ENCODE measurements around the gene MYO5C.

MYO5C gene

DNA sequence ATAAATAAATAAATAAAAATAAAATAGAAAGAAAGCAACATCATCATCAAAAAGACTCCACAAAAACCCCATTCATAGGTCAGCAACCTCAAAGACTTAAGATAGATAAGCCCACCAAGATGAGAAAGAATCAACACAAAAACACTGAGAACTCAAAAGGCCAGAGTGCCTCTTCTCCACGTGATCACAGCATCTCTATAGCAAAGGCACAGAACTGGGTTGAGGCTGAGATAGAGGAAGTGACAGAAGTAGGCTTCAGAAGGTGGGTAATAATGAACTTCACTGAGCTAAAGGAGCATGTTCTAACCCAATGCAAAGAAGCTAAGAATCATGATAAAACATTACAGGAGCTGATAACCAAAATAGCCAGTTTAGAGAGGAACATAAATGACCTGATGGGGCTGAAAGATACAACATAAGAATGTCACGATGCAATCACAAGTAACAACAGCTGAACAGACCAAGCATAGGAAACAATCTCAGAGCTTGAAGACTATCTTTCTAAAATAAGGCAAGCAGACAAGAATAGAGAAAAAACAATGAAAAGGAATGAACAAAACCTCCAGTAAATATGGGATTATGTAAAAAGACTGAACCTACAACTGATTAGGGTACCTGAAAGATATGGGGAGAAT lies 130.9 kb downstream of the MYO5C start:
- DNase-seq (ENCODE audit: low read depth), result no peak

DNA sequence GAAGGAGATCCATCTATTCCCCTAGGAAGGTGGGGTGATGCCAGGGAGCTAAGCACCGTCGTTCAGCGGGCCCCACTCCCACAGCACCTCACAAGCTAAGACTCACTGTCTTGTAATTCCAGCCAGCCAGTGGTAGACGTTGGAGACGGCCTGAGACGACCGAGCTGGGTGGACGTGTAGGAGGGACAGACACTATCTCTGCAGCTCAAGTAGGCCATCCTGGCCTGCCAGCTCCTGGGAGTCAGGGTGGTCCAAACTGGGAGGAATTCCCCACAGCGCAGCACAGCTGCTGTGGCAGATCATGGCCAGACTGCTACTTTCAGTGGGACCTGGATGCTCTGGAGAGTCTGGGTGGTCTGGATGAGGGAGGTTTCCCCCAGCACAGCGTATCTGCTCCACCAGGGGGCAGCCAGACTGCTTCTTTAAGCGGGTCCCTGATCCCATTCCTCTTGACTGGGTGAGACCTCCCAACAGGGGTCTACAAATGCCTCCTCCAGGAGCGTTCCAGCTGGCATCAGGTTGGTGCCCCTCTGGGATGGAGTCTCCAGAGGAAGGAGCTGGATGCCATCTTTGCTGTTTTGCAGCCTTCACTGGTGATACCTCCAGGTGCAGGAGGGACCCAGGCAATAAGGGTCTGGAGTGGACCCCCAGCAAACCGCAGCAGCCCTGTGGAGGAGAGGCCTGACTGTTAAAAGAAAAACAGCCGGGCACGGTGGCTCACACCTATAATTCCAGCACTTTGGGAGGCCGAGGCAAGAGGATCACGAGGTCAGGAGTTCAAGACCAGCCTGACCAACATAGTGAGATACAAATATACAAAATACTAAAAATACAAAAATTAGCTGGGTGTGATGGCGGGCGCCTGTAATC lies 132.0 kb downstream of the MYO5C start:
- DNase-seq (ENCODE audit: low read depth), result no peak

DNA sequence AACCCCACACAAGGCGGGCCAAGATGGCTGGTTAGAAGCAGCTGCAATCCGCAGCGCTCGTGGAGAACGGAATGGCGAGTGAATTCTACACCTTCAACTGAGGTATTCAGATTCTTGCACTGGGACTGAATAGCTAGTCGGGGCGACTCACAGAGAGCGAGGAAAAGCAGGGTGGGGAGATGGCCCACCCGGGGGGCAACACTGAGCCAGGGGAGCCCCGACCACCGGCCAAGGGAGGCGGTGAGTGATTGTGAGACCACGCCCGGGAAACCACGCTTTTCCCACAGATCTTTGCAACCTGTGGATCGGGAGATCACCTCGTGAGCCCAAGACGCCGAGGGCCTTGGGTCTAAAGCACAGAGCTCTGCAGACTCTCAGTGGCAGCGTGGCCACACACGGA lies 132.7 kb downstream of the MYO5C start:
- DNase-seq (ENCODE audit: low read depth), result no peak

DNA sequence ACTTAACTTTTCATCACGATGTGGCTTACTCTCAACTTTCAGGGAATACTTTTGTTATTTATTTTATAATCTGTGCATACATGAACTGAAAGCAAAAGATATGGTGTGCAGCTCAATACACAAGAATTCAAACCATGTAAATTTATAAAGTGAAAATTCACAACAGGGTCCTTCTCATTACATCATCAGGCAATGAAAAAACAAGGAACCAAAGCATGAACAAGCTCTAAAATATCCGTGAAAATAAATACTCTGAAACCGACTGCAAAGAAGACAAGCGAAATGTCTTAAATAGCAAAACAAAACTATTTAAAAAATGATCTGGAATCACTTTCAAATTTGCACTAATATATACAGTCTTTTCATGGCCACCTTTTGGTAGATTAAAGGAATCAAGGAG lies 133.3 kb downstream of the MYO5C start:
- no peak for DNase-seq (ENCODE audit: low read depth)

DNA sequence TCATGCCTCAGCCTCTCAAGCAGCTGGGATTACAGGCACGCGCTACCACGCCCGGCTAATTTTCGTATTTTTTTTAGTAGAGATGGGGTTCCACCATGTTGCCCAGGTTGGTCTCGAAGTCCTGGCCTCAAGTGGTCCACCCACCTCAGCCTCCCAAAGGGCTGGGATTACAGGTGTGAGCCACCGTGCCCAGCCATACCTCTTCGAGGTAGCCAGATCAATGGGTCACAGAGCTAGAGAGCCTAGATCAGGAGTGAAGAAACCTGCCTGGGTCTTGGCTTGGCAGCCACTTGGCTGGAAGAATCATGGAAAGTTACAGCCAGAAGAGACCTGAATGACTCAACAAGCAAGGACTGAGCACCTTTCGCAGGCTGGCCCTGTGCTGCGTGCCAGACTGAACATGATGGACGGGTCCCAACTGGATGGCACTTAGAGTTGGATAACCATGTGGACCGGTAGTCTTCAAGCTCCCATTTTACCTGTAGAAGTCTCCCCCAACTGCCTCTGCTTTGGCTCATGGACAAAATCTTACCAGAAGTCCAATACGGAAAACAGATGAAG lies 134.1 kb downstream of the MYO5C start:
- DNase-seq (ENCODE audit: low read depth), result no peak

DNA sequence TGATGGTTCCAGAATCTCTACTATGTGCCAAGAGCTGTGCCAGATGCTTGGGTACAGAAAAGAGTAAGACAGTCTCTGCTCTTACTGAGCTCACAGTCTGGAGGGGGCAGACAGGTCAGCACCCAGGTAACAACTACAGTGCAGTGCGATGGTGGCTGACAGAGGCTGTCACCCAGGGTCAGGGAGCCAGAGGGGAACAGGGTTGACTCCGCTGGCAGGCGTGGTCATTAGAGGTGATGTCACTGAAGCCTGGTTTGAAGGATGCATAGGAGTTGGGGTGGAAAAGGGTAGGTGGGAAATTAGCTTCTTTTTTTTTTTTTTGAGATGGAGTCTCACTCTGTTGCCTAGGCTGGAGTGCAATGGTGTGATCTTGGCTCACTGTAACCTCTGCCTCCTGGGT lies 136.0 kb downstream of the MYO5C start:
- DNase-seq (ENCODE audit: low read depth), result no peak

DNA sequence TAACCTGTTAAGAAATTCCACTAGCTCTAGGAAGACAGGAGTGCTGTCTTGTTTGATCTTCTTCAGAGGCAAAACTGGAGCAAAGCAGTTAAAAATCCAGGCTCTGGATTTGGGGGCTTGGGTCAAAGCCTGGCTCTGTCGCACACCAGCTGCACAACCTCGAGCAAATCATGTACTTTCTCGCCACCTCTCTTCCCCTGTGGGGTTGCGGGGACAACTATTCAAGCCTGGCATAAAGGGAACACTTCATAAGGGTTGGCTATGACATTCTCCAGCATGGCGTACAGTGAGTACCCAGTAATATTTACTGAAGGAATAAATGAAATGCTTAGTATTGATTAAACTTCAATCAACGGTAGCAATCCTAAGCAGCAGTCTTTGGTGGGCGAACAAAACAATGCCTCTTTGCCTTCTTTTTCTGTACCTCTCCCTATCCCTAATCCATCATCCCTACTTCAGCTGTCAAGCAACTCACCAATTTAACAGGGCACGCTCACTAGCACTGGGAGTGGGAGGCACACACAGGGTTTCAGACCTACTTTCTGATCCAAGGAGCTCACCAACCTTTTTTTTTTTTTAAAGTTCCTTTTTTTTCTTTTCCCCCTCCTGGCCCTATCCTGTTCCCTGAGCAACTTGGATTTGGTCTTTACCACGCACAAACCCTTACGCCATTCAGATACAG lies 137.4 kb downstream of the MYO5C start:
- DNase-seq (ENCODE audit: low read depth), result no peak

DNA sequence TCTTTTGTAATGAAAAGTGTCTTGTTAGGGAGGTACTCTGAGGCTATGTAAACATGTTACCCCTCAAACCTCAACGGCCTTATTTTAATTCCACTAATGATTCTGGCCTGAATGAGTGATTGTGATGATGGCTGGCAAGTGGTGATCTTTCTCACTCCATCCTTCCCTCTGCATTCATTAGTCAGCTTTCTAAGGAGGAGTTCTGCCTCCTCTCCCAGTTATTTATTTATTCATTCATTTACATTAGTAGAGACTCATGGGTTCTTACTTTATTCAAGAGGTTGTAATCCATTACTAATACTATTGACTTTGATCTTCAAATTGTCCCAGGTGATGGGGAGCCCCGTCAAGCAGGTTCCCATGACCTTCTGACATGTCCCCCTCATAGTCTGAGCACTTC lies 139.7 kb downstream of the MYO5C start:
- DNase-seq (ENCODE audit: low read depth), result no peak

DNA sequence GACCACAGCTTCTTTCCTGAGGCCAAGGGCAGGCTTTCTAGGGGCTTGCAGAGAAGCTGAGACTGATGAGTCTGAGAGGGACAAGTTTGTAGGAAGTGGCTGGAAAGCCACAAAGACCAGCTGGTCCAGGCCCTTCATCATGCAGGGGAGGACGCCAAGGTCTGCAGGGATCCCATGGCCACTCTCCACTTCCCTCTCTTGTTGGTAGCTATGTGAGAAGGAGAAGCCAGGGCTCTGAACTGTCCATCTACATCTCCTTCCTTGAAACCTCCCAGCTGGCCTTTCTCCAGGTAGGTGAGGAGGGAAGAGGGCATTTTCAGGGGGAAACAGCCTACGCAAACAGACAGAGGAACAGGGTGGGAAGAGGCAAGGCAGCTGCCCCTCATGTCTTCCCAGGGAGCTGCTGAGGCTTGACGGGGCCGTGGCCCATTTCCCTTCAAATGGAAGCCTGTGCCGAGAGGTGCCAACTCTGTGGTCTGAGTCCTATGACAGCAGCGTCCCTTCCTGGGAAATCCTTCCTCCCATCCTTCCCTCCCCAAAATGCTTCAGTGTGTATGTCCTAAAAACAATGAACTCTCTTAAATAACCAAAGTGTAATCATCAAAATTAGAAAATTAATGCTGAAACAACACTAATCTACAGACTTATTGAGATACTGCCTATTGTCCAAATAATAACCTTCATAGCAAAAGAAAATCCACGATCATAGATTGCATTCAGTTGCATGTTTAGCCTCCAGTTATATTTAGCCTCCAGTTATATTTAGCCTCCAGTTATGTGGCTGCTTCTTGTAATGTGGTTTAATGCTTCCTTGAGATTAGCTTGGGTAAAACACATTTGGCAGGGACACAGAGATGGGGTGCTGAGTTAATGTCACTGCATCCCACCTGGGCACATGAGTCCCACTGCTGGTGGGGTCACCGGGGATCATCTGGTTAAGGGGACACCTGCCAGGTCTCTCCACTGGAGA lies 140.4 kb downstream of the MYO5C start:
- DNase-seq (ENCODE audit: low read depth), result no peak

DNA sequence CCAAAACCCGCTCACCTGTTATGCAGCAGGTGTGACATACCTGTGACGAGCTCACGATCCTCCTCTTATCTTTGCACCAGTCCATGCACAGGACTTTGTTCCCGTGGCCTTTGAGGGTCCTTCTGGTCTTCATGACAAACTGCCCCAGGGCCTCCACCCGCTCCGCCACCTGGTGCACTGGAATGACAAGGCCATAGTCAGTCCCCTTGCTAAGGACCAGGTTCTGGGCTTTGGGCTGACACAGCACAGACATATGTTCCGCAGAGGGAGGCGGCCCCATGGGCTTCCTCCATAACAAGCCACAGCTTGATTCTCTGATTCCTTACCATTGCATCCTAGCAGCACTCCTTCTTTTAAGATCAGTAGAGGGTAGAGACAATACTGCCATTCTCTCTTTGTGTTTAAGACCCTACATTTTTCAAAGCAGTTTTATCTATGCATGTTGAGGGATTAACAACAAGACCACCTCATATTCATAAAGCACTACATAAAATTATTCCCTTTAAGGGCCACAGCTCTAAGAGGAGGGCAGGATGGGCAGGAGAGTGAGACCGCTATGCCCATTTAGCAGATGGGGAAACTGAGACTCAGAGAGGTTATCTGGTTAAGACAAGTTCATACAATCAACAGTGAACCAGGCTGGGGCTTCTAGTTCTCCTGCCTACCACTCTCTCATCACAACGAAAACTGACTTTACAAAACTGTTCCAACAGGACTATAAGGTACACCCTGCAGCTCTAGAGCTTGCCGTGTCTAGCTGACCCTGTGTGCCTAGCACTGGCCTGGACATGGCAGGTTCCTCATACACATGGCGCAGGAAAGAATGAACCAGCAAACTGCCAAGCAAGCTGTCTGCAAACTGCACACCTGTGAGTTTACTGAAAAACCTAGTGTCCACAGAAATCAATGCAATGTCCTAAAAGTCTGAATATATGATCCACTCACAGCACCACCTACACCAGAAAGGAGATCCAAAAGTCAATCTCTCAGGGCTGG lies 141.4 kb downstream of the MYO5C start:
- no peak for DNase-seq (ENCODE audit: low read depth)

DNA sequence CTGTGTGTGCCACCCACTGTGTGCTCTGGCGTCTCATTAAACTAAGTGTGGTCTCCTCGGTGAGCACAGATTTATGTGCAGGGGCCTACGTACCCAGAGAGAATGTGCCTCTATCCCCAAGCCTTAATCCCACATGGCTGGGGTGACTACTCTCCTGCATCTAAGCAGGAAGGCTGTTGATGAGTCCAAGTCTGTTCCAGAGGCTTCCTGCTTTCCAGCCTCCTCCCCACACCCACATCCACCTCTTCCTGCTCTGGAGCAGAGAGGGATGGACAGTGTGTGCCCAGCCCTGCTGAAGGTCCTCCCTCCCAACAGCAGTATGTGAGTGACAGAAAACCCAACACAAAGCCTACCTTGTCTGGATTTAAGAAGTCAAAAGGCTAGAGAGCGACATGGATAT lies 144.3 kb downstream of the MYO5C start:
- no peak for DNase-seq (ENCODE audit: low read depth)

DNA sequence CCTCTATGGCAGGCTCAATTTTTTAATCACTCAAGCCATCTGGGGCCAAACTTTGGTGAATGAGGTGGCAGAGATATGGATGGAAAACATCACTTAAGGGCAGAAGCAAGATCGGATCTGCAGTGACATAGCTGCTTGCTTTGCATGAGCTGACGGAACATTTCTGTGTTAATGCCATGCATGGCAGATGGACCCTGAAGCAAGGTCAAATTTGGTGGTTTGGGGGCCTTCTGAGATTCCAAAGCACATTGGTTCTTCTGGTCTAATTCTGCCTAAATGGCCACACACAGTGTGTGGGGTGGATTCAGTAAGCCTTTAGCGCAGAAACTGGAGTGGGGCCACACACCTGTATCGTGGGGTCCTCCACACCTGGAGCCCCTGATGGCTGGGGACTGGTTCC lies 144.7 kb downstream of the MYO5C start:
- no peak for DNase-seq (ENCODE audit: low read depth)

DNA sequence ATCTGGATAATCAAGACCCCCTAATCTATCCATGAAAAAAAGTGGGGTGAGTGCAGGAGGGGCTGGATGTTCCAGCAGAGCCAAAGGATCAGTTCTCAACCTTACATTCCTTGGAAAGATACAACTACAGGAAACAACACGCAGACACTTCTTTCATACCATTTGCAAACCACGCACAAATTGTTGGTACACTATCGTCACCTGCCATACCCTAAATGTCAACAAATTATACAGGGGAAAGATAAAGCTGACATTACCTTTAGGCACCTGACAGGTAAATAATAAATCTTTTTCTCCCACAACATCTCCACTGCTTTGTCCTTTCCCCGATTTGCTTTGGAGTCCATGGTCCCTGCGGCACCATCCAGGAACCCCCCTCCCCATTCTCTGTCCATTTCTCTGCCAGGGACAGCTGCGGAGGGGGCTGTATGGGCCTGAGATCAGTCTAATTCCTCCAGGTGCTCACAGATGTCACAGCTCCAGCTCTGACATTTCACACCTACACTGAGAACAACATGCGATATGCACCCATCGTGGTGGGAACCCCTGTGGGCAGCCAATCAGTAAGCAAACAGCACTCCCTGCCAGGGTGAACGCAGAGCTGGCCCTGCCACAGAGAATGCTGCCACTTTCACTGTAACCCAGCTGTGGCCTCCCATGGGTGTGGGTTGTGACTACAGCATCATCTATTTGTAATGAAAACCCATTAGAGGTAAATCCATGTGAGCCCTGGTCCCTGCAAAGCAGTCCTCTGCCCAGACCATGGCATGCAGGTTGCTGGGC lies 145.4 kb downstream of the MYO5C start:
- no peak for DNase-seq (ENCODE audit: low read depth)

DNA sequence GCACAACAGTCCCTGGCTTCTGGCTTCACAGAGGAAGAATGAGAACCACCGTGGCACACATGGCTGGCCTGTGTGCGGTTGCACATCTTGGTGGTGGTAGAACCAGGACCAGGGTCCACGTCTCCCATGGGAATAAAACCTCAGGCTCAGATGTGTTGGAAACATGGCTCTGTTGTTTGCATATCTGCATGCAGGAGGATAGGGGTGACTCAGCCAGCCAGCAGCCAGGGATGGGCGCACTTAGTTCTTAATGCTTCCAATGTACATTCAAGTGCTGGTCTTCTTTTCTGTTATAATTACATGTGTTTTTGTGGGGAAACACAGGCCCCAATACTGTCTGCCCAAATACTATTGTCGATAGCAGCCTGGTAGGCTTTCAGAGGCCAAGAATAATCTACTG lies 147.2 kb downstream of the MYO5C start:
- DNase-seq (ENCODE audit: low read depth), result no peak

DNA sequence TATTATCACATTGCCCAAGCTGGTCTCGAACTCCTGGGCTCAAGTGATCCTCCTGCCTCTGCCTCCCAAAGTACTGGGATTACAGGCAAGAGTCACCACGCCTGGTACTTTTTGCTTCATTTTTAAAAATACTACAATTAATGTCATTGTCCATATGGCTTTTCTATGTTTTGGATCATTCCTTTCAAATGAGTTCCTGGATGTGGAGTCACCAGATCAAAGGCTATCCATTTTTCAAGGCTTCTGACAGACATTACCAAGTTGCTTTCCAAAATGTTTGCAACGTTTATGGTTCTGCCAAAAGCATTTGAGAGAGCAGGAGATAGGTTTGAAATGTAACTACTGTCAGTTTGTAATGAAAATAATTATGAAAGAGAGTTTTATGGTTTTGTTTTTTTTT lies 148.8 kb downstream of the MYO5C start:
- DNase-seq (ENCODE audit: low read depth), result no peak

DNA sequence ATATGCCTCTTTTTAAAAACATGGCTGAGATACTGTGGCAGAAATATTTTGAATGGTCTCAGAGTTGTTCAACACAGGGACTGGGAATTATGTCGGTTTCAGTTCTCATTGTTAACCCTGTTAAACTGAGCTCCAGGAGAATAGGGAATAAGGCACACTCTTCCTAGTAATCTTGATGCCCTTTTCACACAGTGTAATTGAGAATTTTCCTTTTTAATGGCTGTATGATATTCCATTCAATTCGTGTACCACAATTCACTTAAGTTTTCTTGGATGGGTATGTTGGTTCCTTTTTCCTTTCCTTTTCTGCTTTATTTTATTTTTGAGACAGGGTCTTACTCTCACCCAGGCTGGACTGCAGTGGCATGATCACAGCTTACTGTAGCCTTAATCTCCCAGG lies 149.3 kb downstream of the MYO5C start:
- no peak for DNase-seq (ENCODE audit: low read depth)

DNA sequence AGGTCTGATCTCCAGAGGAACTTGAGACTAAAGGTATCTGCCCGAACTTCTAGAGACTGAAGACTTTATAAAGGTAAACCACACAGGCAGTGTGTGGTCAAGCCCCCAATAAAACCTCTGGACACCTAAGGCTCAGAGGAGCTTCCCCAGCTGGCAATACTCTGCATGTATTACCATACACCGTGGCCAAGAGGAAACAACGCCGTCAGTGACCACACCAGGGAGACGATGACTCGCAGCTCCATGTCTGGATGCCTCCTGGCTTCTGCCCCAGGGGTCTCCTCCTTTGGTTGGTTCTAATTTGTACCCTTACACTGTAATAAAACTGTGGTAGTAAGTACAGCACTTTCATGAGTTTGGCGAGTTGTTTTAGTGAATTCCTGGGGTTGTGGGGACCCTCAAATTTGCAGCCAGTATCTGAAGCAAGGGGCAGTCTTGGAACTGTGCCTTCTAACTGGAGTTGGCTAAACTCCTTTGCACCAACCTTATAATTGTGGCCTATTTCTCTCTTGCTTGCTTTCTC lies 150.9 kb downstream of the MYO5C start:
- DNase-seq (ENCODE audit: low read depth), result no peak

DNA sequence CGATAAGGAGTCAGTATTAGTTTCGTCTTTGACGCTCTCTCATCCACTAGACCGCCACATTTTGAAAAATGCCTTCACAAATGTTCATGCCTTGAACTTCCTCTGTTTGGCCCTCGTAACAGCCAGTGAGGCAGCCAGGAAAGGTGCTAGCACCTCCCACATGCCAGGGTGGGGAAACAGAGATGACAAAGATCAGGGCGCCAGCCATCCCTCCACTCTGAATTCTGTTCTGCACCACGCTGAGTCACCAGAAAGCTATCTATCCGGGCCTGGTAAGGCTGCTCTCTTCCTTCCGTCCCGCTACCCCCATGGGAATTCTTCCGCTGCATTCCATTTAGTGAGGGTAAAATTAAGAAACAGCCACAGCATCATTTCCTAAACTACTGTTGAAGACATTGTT lies 151.7 kb downstream of the MYO5C start:
- DNase-seq (ENCODE audit: low read depth), result no peak

Data from stimulated activated CD8-positive, alpha-beta memory T cell treated with anti-CD3 and anti-CD28 coated beads, Interleukin-12 subunit alpha, Interleukin-12 subunit beta, amount 100 ng/mL, for 1 hour (primary cell).